Brain microvascular endothelial cell (primary cell): ENCODE data around the gene MALRD1.

Experiments
- DNase-seq: peaks from one replicate; pipeline ENCODE4 v3.0.0-alpha.2; 2020
- H3K27ac ChIP-seq: fragments of 250-450 bp; sonication (Bioruptor Pico); 2 replicates; pipeline ENCODE4 v1.5.1; 2020; ENCODE audit warnings: mild to moderate bottlenecking, moderate library complexity
- H3K27me3 ChIP-seq: fragments of 250-450 bp; sonication (Bioruptor Pico); replicated peaks from 2 replicates; pipeline ENCODE4 v1.5.1; 2020; ENCODE audit warnings: mild to moderate bottlenecking
- H3K36me3 ChIP-seq: fragments of 250-450 bp; sonication (Bioruptor Pico); replicated peaks from 2 replicates; pipeline ENCODE4 v1.5.1; 2020; ENCODE audit warnings: mild to moderate bottlenecking
- H3K4me3 ChIP-seq: 2 replicates; pipeline ENCODE4 v1.5.1; 2011; ENCODE audit warnings: low read depth, mild to moderate bottlenecking, control low read depth, low read length, moderate library complexity
- in situ Hi-C: cut with HindIII; loops from 2 replicates; pipeline ENCODE4 v1.10.0; 2017; ENCODE audit warnings: low sequenced_read_pairs, low pct_ligation_motif_present
- TF ChIP-seq, protein P1 (sequence below): IDR thresholded peaks from 2 replicates; pipeline ENCODE4 v1.5.1; 2011; ENCODE audit warnings: low read depth, mild to moderate bottlenecking, moderate library complexity, low read length, control low read depth, inconsistent platforms; ENCODE audit errors: missing control alignments

The MALRD1 gene

DNA sequence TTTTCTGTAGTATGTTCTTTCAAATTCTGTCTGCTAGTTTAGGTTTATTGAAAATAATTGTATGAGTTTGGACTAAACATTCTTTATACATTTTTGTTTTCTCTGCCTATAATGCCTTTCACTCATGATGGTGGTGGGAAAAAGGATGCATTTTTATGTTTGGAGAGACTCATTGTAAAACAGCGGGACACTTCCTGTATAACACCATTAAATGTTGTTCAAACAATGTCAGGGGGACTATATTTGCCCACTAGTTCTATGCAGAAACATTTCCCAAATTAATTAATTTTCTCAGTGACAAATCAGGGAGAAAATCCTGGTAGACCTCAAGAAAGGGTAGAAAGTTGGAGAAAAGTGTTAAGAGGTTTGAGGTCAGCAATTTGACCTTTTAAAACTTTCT is 207.7 kb downstream of the MALRD1 start:
- Histone ChIP-seq H3K4me3 (no peak overlapping the region), H3K27me3 (no peaks in the 10 kb centered on the region), H3K36me3 (no peaks in the 10 kb centered on the region), H3K27ac (no peak overlapping the region)
- TF ChIP-seq, protein P1, sequence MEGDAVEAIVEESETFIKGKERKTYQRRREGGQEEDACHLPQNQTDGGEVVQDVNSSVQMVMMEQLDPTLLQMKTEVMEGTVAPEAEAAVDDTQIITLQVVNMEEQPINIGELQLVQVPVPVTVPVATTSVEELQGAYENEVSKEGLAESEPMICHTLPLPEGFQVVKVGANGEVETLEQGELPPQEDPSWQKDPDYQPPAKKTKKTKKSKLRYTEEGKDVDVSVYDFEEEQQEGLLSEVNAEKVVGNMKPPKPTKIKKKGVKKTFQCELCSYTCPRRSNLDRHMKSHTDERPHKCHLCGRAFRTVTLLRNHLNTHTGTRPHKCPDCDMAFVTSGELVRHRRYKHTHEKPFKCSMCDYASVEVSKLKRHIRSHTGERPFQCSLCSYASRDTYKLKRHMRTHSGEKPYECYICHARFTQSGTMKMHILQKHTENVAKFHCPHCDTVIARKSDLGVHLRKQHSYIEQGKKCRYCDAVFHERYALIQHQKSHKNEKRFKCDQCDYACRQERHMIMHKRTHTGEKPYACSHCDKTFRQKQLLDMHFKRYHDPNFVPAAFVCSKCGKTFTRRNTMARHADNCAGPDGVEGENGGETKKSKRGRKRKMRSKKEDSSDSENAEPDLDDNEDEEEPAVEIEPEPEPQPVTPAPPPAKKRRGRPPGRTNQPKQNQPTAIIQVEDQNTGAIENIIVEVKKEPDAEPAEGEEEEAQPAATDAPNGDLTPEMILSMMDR: no peak
- no peak for DNase-seq
- in situ Hi-C loops: no loop called here

DNA sequence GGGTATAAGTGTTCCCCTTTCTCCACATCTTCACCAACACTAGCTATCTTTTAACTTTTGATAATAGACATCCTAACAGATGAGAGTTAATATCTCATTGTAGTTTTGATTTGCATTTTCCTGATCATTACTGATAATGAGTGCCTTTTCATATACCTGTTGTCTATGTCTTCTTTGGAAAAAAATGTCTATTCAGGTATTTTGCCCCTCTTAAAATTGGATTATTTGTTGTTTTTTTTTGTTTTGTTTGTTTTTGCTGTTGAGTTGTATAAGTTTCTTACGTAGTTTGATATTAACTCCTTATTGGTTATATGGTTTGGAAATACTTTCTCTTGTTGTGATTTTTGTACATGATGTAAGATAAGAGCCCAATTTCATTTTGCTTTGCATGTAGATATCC is 214.7 kb downstream of the MALRD1 start:
- Histone ChIP-seq H3K4me3 (no peak overlapping the region), H3K36me3 (no peaks in the 10 kb centered on the region), H3K27ac (no peak overlapping the region), H3K27me3 (no peaks in the 10 kb centered on the region)
- in situ Hi-C loops: no loop called here
- TF ChIP-seq, protein P1: no peak
- no peak for DNase-seq

GRCh38 chr10:19283285-19283684 is 234.7 kb downstream of the MALRD1 start:
- DNase-seq: no peak
- in situ Hi-C loops: no loop called here
- no peak overlapping the region for H3K4me3 ChIP-seq
- H3K27me3 ChIP-seq: no peaks in the 10 kb centered on the region
- no peaks in the 10 kb centered on the region for H3K36me3 ChIP-seq
- no peak overlapping the region for H3K27ac ChIP-seq
- TF ChIP-seq, protein P1: no peak

DNA sequence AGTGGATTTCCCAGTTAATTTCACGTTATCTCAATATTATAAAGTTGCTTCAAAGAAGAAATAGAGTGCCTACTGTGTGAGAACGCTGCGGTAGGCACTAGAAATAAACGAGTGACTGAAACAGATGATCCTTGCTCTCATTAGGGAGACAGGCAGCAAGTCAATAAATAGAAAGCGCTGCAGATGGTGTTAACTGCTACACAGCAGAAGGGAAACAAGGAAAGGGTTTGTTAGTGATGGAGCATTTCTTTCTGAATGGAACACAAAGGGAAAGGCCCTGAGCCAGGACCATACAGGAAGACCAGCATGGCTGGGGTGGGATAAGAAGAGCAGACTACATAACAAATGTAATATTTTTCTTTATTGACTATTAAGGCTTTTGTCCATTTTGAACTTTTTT is 235.2 kb downstream of the MALRD1 start:
- Histone ChIP-seq H3K36me3 (no peaks in the 10 kb centered on the region), H3K27ac (no peak overlapping the region), H3K4me3 (no peak overlapping the region), H3K27me3 (no peaks in the 10 kb centered on the region)
- DNase-seq: no peak
- in situ Hi-C loops: no loop called here
- TF ChIP-seq, protein P1: no peak

- Histone ChIP-seq H3K36me3 (no peaks in the 10 kb centered on the region), H3K27ac (no peak overlapping the region), H3K4me3 (no peak overlapping the region), H3K27me3 (no peaks in the 10 kb centered on the region)
- DNase-seq: no peak
- TF ChIP-seq, protein P1: no peak
- in situ Hi-C loops: no loop called here
Observed at GRCh38 chr10:19290770-19291169, 242.2 kb downstream of the MALRD1 start.

DNA sequence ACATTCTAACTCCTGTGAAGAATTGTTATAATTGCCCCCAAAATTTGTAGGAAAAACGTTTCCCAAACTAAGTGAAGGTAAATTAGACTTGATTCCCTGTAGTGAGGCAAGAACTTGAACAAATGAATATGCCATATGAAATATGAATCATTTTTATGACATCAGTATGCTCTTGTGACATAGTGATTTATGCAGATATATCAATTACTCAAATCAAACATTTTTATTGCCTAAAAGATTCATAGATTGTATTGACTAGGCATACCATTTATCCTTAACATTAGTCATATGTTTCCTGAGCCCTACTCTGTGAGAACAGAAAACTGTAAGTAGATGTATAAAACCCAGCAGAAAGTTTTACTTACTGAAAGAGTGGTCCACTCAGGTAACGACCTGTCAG is 245.6 kb downstream of the MALRD1 start:
- in situ Hi-C loops: no loop called here
- Histone ChIP-seq H3K36me3 (no peaks in the 10 kb centered on the region), H3K4me3 (no peak overlapping the region), H3K27me3 (no peaks in the 10 kb centered on the region), H3K27ac (no peak overlapping the region)
- TF ChIP-seq, protein P1: no peak
- DNase-seq: no peak
